ENCODE data around the gene CCL24. TPM values are rescaled to one million over a fixed set of nuclear protein-coding genes. Genes with fewer than 3 reads are reported as not detected.
"Not testable (repeated sequence)": the region's sequence is repeated elsewhere in the genome, so short reads cannot be mapped to it uniquely, and the experiment has no call there.

The CCL24 gene
- total RNA-seq, 1 donor from 2014 or later: not detected

GRCh38 chr7:75819711-75820110 is 6.1 kb upstream of the CCL24 start:
- DNase-seq (ENCODE audit: low read depth in 2 of 2): no peak

GRCh38 chr7:75818472-75818871 is 4.9 kb upstream of the CCL24 start:
- DNase-seq (ENCODE audit: low read depth in 2 of 2): no peak

GRCh38 chr7:75817116-75817515 is 3.5 kb upstream of the CCL24 start:
- DNase-seq (ENCODE audit: low read depth in 2 of 2): no peak

- DNase-seq (ENCODE audit: low read depth in 2 of 2): no peak
These were observed 1.9 kb upstream of the CCL24 start for GRCh38 chr7:75815418-75816064.

DNA sequence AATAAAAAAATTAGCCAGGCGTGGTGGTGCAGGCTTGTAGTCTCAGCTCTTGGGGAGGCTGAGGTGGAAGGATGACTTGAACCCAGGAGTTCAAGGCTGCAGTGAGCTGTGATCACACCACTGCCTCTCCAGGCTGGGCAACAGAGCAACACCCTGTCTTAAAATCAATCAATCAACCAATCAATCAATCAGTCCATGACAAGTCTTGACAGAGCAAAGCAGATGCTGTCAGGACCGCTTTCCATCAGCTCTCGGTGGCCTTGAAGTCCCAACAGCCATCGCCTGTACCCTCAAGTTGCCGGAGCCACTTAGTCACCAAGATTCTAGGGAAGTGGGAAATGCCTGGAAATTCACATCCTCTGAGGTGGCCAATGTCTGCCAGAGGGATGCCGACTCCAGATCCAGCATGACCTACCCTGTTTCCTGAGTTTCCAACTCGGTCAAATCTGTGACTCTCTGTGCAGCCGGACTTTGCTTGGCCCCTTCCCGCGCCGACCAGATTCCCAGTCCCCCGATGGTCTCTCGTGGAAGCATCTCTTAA is 871 bp upstream of the CCL24 start:
- peak in 1 of 2 donors; percentile 13 for DNase-seq (ENCODE audit: low read depth in 2 of 2)

DNA sequence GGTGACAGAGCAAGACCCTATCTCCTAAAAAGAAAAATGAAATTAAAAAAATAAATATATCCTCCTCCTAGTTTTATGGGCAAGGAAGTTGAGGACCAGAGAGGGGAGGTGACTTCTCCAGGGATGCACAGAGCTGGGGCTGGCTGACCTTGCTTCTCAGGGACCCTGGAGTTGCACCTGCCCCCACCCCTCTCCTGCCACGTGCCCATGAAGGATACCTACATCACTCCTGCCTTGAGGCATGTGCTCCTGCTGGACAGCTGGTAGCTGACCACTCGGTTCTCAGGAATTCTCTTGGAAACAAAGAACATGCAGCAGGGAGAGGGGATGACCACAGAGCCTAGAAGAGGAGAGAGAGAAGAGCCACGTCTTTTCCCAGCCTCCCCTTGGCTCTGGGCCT is 522 bp downstream of the CCL24 start:
- no peak for DNase-seq (ENCODE audit: low read depth in 2 of 2)

DNA sequence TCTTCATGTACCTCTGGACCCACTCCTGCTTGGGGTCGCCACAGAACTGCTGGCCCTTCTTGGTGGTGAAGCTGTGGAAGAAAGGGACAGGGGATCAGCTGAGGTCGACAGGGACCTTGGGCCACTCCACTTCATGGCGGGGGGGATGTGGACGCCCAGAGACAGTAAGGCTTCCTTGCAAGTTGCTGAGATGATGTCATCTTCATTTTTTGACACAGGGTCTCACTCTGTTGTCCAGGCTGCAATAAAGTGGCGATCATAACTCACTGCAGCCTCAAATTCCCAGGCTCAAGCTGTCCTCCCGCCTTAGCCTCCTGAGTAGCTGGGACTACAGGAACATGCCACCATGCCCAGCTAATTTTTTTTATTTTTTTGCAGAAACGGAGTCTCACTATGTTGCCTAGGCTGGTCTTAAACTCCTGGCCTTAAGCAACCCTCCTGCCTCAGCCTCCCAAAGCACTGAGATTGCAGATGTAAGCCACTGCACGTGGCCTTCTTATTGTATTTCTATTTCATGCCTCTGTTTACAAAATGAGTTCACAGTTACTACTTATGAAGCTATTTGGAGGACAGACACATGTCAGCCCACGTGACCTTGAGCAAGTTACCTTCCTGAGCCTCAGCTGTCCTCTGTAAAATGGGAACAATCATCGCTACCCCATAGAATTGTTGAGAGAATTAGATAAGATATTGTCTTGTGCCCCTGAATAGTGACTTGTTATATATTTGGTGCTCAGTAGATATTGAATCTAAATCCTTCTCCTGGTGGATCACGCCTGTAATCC is 1.5 kb downstream of the CCL24 start:
- no peak for DNase-seq (ENCODE audit: low read depth in 2 of 2)

DNA sequence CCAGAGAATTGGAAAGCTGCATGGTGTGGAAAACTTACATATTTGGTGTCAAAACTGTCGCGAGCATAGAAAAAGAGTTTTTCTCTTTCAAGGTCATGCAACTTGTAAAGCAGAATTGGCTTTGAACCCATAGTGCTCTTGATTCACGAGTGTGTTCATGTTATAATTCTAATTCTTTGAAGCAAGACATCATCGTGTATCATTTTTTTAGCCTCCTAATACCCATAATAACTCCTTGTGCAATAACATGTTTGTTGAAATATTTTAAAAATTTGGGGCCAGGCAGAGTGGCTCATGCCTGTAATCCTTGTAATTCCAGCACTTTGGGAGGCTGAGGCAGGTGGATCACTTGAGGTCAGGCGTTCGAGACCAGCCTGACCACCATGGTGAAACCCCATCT is 4.2 kb downstream of the CCL24 start:
- DNase-seq (ENCODE audit: low read depth in 2 of 2): no peak

DNA sequence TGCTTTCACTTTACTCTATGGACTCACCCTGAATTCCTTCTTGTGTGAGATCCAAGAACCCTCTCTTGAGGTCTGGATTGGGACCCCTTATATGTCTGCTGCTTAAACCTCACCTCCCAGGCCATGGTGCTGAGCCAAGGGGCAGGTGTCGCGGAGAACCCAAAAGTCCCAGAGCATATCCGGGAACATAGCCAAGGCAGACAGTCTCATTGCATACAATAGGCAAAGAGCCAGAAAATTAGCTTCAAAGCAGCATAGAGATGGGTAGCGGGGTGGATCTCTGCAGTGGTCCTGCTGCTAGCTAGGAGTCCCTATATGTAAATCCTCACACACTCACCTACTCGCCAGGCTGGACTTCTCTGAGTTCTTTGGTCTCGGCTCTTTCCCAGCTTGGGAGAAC is 5.5 kb downstream of the CCL24 start:
- DNase-seq (ENCODE audit: low read depth in 2 of 2): no peak

- DNase-seq (ENCODE audit: low read depth in 2 of 2): no peak
These were observed 6.2 kb downstream of the CCL24 start for GRCh38 chr7:75807452-75807851.

GRCh38 chr7:75806560-75807307 is 6.9 kb downstream of the CCL24 start:
- no peak for DNase-seq (ENCODE audit: low read depth in 2 of 2)

- DNase-seq (ENCODE audit: low read depth in 2 of 2): no peak
These were observed 8.9 kb downstream of the CCL24 start for GRCh38 chr7:75804705-75805104.

DNA sequence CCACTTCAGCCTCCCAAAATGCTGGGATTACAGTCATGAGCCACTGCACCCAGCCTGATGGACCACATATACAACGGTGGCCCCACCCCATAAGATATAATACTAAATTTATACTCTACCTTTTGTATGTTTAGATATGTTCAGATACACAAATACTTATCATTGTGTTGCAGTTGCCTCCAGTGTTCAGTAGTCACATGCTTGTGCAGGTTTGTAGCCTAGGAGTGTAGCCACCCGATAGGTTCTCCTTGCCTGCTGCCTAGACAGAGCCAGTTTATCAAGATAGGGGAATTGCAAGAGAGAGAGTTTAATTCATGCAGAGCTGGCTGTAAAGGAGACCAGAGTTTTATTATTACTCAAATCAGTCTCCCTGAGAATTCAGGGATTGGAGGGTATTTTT is 9.6 kb downstream of the CCL24 start:
- no peak for DNase-seq (ENCODE audit: low read depth in 2 of 2)

DNA sequence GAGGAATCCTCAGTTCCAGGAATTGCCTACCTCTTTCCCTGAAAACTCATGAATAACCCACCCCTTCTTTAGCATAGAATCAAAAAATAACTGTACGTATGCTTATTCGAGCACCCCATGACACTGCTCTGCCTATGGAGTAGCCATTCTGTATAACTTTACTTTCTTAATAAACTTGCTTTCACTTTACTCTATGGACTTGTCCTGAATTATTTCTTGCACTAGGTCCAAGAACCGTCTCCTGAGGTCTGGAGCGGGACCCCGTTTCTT is 11.1 kb downstream of the CCL24 start:
- DNase-seq (ENCODE audit: low read depth in 2 of 2): no peak

- no peak for DNase-seq (ENCODE audit: low read depth in 2 of 2)
These were observed 14.8 kb downstream of the CCL24 start for GRCh38 chr7:75798770-75799169.

GRCh38 chr7:75796420-75796819 is 17.2 kb downstream of the CCL24 start:
- DNase-seq (ENCODE audit: low read depth in 2 of 2): no peak

DNA sequence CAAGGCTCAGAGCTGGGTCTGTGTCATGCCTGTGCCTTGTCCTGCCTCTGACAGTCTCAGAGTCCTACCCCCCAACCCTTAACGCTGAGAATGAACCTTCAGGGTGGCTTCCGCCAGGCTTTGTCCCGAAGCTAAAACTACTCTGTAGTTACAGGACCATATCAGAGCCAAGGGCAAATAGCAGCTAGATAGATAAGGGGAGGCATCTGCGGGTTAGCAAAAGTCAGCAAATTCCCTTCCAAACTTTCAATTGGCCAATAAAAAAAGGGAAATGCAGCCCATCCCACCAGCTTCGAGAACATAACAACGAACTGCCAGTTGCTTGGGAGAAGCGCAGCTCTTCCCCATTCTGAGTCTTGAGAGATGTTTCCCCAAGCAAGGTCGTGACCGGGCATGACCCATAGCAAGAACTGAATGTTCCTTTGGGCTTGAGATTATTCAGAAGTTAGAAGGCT is 17.7 kb downstream of the CCL24 start:
- no peak for DNase-seq (ENCODE audit: low read depth in 2 of 2)

- DNase-seq (ENCODE audit: low read depth in 2 of 2): no peak
These were observed 19.9 kb downstream of the CCL24 start for GRCh38 chr7:75793676-75794075.

GRCh38 chr7:75792567-75792966 is 21.0 kb downstream of the CCL24 start:
- not testable (repeated sequence) for DNase-seq (ENCODE audit: low read depth in 2 of 2)

DNA sequence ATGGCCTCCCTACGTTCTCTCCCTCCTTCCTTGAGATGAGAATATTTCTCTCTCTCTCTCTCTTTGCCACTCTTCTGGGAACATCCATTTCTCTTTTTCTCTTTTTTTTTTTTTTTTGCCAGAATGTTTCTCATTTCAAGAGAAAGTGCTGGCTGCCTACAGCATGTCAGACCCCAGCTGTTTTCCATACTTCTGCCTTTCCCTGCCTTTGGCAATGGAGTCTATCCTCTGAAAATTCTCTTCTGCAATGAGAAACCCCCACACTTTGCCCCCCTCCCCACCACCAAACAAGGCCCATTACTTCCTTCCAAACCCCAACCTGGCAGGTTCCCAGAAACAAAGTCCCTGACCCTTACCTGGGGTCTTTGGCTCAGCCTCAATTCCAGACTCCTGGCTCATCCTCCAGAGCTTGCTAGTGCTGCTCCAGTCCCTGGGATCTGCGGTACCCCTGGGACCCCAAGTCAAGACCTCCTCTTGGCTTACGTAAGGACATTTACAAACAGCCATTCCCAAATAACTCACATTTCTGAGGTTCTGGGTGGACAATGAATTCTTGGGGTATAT is 24.2 kb downstream of the CCL24 start:
- DNase-seq (ENCODE audit: low read depth in 2 of 2): no peak

- DNase-seq (ENCODE audit: low read depth in 2 of 2): not testable (repeated sequence)
These were observed 25.3 kb downstream of the CCL24 start for GRCh38 chr7:75788154-75788847.

Measured in dermis microvascular lymphatic vessel endothelial cell (primary cell).